ENCODE measurements around the gene KCND3.

Gene KCND3

DNA sequence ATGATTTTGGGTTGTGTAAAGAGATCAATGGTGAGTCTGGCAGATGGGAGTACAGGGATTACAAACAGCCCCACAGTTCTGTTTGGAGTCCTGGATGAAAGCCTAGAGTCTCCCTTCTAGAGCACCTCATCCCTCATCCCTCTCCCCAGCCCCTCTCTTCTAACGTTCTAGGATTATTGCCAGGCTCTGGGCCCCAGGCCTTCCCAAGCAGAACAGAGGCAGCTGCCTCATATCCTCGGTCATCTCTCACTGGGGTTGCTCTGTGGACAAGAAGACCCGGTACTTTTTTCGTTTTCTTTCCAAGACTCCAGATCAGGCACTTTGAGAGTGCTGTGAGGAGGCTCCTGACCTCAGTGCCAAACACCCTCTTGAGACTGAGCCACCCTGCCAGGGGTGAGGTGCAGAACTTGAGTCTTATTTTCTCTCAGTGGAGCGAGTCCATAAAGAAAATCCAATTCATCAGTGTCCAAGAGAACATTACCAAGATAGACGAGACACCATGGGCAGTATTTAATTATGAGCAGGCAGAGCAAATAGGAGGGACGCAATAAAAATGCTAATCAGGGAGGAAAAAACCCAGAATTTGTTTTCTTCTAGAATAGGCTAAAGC lies 17.1 kb upstream of the KCND3 start:
- Histone ChIP-seq H3K4me3 (ENCODE audit: low read depth, low read length) (no peak overlapping the region), H3K36me3 (ENCODE audit: control insufficient read depth in 2 of 2, insufficient read depth in 1 of 2, low read length in 2 of 2) (no peaks in the 10 kb centered on the region), H3K9me3 (ENCODE audit: control insufficient read depth, insufficient read depth, low read depth, low read length) (no peaks in the 10 kb centered on the region), H3K4me1 (ENCODE audit: control insufficient read depth, insufficient read depth, low read length) (no peaks in the 10 kb centered on the region), H3K27ac (ENCODE audit: extremely low read depth, low read depth, low read length) (no peak overlapping the region)
- POLR2A ChIA-PET, result no interaction called here
- CTCF ChIA-PET, result no interaction called here
- TF ChIP-seq ZNF311 (tag by site-specific recombination; IDR thresholded peaks at IDR 0.05; ENCODE audit: borderline replicate concordance) (no peak), ZNF266 (tag by site-specific recombination; IDR thresholded peaks at IDR 0.05; ENCODE audit: low read depth) (no peak), GLI2 (tag by site-specific recombination; IDR thresholded peaks at IDR 0.05; ENCODE audit: borderline replicate concordance, low read depth) (no peak)
- TF ChIP-seq, protein P1, sequence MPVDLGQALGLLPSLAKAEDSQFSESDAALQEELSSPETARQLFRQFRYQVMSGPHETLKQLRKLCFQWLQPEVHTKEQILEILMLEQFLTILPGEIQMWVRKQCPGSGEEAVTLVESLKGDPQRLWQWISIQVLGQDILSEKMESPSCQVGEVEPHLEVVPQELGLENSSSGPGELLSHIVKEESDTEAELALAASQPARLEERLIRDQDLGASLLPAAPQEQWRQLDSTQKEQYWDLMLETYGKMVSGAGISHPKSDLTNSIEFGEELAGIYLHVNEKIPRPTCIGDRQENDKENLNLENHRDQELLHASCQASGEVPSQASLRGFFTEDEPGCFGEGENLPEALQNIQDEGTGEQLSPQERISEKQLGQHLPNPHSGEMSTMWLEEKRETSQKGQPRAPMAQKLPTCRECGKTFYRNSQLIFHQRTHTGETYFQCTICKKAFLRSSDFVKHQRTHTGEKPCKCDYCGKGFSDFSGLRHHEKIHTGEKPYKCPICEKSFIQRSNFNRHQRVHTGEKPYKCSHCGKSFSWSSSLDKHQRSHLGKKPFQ (tag by site-specific recombination; IDR thresholded peaks at IDR 0.05), result no peak

DNA sequence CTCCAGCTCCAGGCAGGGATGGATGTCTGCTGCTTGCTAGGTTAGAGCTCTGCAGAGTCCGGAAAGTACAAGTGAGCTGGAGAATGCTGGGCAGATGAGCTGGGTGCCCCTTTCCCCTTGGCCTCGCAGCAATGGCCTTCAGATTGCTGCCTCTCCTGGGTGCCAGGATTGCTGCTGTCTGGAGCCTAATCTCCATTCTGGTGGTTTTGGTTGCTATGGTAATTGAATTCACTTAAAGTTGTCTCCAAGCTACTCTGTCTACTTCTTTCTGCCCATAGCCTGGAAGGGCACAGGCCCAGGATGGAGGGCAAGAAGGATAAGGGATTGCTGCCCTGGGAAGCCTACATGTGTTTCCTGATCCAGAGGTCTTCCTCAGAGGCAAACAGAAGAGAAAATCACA lies 14.6 kb upstream of the KCND3 start:
- Histone ChIP-seq H3K9me3 (ENCODE audit: control insufficient read depth, insufficient read depth, low read depth, low read length) (no peaks in the 10 kb centered on the region), H3K4me1 (ENCODE audit: control insufficient read depth, insufficient read depth, low read length) (no peaks in the 10 kb centered on the region), H3K4me3 (ENCODE audit: low read depth, low read length) (no peak overlapping the region), H3K36me3 (ENCODE audit: control insufficient read depth in 2 of 2, insufficient read depth in 1 of 2, low read length in 2 of 2) (no peaks in the 10 kb centered on the region), H3K27ac (ENCODE audit: extremely low read depth, low read depth, low read length) (no peak overlapping the region)
- POLR2A ChIA-PET, result no interaction called here
- TF ChIP-seq ZNF785 (tag by site-specific recombination; IDR thresholded peaks at IDR 0.05), result no peak
- TF ChIP-seq ZNF223 (tag by site-specific recombination; IDR thresholded peaks at IDR 0.05), result no peak
- no peak for TF ChIP-seq ZNF366 (tag by site-specific recombination; conservative IDR thresholded peaks at IDR 0.05)
- TF ChIP-seq ZNF2 (tag by site-specific recombination; IDR thresholded peaks at IDR 0.05), result no peak
- TF ChIP-seq ZNF830 (tag by site-specific recombination; IDR thresholded peaks at IDR 0.05; ENCODE audit: low read depth), result no peak
- TF ChIP-seq ZSCAN4 (tag by site-specific recombination; IDR thresholded peaks at IDR 0.05), result no peak
- TF ChIP-seq KLF9 (tag by site-specific recombination; IDR thresholded peaks at IDR 0.05; ENCODE audit: low read depth), result no peak
- no peak for TF ChIP-seq ZFP3 (tag by site-specific recombination; IDR thresholded peaks at IDR 0.05; ENCODE audit: low read depth)
- TF ChIP-seq KLF7 (tag by site-specific recombination; IDR thresholded peaks at IDR 0.05; ENCODE audit: borderline replicate concordance), result no peak
- no peak for TF ChIP-seq ZNF654 (tag by site-specific recombination; IDR thresholded peaks at IDR 0.05; ENCODE audit: low read depth)
- TF ChIP-seq ZNF426 (tag by site-specific recombination; IDR thresholded peaks at IDR 0.05), result no peak
- CTCF ChIA-PET, result no interaction called here

- Histone ChIP-seq H3K9me3 (ENCODE audit: control insufficient read depth, insufficient read depth, low read depth, low read length) (no peaks in the 10 kb centered on the region), H3K4me3 (ENCODE audit: low read depth, low read length) (no peak overlapping the region), H3K36me3 (ENCODE audit: control insufficient read depth in 2 of 2, insufficient read depth in 1 of 2, low read length in 2 of 2) (no peaks in the 10 kb centered on the region), H3K4me1 (ENCODE audit: control insufficient read depth, insufficient read depth, low read length) (no peaks in the 10 kb centered on the region), H3K27ac (ENCODE audit: extremely low read depth, low read depth, low read length) (no peak overlapping the region)
- ChIA-PET POLR2A (no interaction called here), CTCF (no interaction called here)
- TF ChIP-seq, protein P2, sequence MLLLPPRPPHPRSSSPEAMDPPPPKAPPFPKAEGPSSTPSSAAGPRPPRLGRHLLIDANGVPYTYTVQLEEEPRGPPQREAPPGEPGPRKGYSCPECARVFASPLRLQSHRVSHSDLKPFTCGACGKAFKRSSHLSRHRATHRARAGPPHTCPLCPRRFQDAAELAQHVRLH (tag by site-specific recombination; IDR thresholded peaks at IDR 0.05), result no peak
These were observed 13.0 kb upstream of the KCND3 start for GRCh38 chr1:112002514-112002913.

- no peak overlapping the region for H3K27ac ChIP-seq (ENCODE audit: extremely low read depth, low read depth, low read length)
- H3K36me3 ChIP-seq (ENCODE audit: control insufficient read depth in 2 of 2, insufficient read depth in 1 of 2, low read length in 2 of 2), result no peaks in the 10 kb centered on the region
- CTCF ChIA-PET, result no interaction called here
- no peaks in the 10 kb centered on the region for H3K4me1 ChIP-seq (ENCODE audit: control insufficient read depth, insufficient read depth, low read length)
- POLR2A ChIA-PET, result no interaction called here
- H3K4me3 ChIP-seq (ENCODE audit: low read depth, low read length), result no peak overlapping the region
- H3K9me3 ChIP-seq (ENCODE audit: control insufficient read depth, insufficient read depth, low read depth, low read length), result no peaks in the 10 kb centered on the region
- TF ChIP-seq KLF16 (tag by site-specific recombination; IDR thresholded peaks at IDR 0.05) (no peak), ZNF514 (tag by site-specific recombination; IDR thresholded peaks at IDR 0.05) (no peak), OVOL3 (tag by site-specific recombination; IDR thresholded peaks at IDR 0.05) (no peak), ZNF621 (tag by site-specific recombination; IDR thresholded peaks at IDR 0.05) (no peak), ZNF843 (tag by site-specific recombination; IDR thresholded peaks at IDR 0.05) (no peak), ZNF138 (tag by site-specific recombination; IDR thresholded peaks at IDR 0.05; ENCODE audit: borderline replicate concordance) (no peak), ZNF585B (tag by site-specific recombination; IDR thresholded peaks at IDR 0.05) (no peak)
- TF ChIP-seq, protein P3, sequence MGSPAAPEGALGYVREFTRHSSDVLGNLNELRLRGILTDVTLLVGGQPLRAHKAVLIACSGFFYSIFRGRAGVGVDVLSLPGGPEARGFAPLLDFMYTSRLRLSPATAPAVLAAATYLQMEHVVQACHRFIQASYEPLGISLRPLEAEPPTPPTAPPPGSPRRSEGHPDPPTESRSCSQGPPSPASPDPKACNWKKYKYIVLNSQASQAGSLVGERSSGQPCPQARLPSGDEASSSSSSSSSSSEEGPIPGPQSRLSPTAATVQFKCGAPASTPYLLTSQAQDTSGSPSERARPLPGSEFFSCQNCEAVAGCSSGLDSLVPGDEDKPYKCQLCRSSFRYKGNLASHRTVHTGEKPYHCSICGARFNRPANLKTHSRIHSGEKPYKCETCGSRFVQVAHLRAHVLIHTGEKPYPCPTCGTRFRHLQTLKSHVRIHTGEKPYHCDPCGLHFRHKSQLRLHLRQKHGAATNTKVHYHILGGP (tag by site-specific recombination; IDR thresholded peaks at IDR 0.05), result no peak
- TF ChIP-seq, protein P4, sequence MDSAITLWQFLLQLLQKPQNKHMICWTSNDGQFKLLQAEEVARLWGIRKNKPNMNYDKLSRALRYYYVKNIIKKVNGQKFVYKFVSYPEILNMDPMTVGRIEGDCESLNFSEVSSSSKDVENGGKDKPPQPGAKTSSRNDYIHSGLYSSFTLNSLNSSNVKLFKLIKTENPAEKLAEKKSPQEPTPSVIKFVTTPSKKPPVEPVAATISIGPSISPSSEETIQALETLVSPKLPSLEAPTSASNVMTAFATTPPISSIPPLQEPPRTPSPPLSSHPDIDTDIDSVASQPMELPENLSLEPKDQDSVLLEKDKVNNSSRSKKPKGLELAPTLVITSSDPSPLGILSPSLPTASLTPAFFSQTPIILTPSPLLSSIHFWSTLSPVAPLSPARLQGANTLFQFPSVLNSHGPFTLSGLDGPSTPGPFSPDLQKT (IDR thresholded peaks at IDR 0.05; ENCODE audit: borderline replicate concordance, low read depth, low read length), result no peak
These were observed 12.0 kb upstream of the KCND3 start for GRCh38 chr1:112001436-112001835.
